ENCODE data around the gene CREB5.

Gene CREB5

DNA sequence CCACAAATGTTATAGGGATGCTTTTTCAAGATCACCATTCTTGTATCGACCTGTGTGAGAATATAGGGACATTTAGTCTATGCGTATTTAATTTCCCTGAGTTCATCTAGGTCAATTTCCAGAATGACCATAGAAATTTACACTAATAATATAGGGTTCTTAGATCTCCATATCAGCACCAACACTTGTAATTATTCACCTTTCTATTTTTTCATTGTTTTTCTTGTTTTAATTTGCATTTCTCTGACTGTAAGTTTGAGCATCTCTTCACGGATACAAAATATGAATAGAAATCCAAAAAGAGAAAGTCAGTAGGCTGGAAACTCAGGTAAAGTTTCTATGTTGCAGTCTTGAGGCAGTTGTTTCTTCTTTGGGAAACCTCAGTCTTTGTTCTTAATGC, 134.8 kb downstream of the CREB5 start:
- no peak for TF ChIP-seq POLR2AphosphoS5 (IDR thresholded peaks at IDR 0.05; ENCODE audit: low read depth, low read length)

DNA sequence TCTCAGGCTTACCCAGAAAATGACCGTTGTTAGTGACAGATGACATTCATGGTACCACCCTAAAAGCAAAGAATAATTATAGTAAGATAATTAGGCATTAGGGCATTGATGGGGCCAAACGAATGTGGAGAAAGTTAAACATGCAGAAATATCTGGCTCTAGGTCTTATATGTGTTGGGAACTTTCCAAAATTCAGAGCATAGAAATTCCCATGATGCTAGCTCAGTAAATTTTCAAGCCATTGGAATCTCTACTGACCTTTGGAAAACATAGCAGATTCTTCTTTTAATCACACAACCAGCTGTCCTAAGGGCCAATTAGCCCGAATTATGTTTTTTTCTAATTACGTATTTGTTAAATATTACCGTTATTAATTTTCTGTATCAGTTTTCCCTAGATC, 136.1 kb downstream of the CREB5 start:
- TF ChIP-seq SIN3A (IDR thresholded peaks at IDR 0.05; ENCODE audit: borderline replicate concordance, insufficient read depth, low read length) = no peak
- no peak for TF ChIP-seq TAF1 (IDR thresholded peaks at IDR 0.05; ENCODE audit: borderline replicate concordance, insufficient read depth, low read length)
- no peak for TF ChIP-seq POLR2AphosphoS5 (IDR thresholded peaks at IDR 0.05; ENCODE audit: low read depth, low read length)
- TF ChIP-seq, protein P1, sequence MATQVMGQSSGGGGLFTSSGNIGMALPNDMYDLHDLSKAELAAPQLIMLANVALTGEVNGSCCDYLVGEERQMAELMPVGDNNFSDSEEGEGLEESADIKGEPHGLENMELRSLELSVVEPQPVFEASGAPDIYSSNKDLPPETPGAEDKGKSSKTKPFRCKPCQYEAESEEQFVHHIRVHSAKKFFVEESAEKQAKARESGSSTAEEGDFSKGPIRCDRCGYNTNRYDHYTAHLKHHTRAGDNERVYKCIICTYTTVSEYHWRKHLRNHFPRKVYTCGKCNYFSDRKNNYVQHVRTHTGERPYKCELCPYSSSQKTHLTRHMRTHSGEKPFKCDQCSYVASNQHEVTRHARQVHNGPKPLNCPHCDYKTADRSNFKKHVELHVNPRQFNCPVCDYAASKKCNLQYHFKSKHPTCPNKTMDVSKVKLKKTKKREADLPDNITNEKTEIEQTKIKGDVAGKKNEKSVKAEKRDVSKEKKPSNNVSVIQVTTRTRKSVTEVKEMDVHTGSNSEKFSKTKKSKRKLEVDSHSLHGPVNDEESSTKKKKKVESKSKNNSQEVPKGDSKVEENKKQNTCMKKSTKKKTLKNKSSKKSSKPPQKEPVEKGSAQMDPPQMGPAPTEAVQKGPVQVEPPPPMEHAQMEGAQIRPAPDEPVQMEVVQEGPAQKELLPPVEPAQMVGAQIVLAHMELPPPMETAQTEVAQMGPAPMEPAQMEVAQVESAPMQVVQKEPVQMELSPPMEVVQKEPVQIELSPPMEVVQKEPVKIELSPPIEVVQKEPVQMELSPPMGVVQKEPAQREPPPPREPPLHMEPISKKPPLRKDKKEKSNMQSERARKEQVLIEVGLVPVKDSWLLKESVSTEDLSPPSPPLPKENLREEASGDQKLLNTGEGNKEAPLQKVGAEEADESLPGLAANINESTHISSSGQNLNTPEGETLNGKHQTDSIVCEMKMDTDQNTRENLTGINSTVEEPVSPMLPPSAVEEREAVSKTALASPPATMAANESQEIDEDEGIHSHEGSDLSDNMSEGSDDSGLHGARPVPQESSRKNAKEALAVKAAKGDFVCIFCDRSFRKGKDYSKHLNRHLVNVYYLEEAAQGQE (IDR thresholded peaks at IDR 0.05; ENCODE audit: insufficient read depth in 1 of 2, low read depth in 2 of 2, low read length in 2 of 2) = no peak
- no peak for TF ChIP-seq FOXP2 (optimal IDR thresholded peaks at IDR 0.05; ENCODE audit: borderline replicate concordance, extremely low read depth, extremely low read length, insufficient read depth)

DNA sequence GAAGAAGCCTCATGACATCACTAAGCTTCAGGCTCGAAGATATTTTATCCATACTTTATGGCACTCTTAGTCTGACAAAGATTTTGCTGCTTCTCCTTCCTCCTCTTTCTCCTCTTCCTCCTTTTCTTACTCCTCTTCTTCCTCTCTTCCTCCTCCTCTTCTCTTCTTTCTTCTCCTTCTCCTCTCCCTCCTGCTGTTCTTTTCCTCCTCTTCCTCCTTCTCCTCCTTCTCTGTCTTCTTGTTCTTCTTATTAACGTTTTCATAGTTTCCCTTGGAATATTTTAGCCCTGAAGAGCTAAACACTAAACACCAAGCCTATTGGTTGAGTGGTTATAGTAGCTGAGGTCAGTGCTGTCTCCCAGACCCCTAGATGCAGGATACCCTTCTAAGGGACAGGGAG, 137.7 kb downstream of the CREB5 start:
- TF ChIP-seq, protein P1 (IDR thresholded peaks at IDR 0.05; ENCODE audit: insufficient read depth in 1 of 2, low read depth in 2 of 2, low read length in 2 of 2) = no peak
- no peak for TF ChIP-seq SIN3A (IDR thresholded peaks at IDR 0.05; ENCODE audit: borderline replicate concordance, insufficient read depth, low read length)
- TF ChIP-seq POLR2AphosphoS5 (IDR thresholded peaks at IDR 0.05; ENCODE audit: low read depth, low read length) = no peak
- TF ChIP-seq TAF1 (IDR thresholded peaks at IDR 0.05; ENCODE audit: borderline replicate concordance, insufficient read depth, low read length) = no peak
- TF ChIP-seq FOXP2 (optimal IDR thresholded peaks at IDR 0.05; ENCODE audit: borderline replicate concordance, extremely low read depth, extremely low read length, insufficient read depth) = no peak

DNA sequence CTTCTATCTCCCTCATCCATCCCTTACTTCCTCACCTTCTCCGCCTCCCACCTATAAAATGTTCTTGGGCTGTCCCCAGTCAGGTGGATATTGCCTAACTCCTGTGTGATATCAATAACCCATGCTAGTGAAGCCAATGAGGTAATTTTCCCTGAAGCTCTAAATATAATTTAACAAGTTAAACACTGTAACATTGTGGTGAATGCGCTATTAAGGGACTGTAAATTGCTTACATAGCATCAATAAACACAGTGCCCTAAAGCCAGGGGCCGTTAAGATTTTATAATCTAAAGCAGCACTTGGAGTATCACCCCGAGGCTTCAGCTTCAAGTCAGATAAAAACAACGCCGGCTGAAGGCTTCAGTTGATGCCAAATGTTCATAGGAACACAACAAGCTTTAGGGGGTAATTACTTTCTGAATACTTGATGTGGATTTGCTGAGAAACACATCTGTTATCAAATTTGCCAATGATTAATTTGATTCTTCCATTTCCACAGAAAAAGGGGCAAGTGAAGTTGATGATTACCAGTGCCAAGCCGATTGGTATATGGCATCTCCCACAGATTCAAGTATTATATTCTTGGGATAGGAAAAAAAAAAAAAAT, 138.4 kb downstream of the CREB5 start:
- no peak for TF ChIP-seq FOXP2 (optimal IDR thresholded peaks at IDR 0.05; ENCODE audit: borderline replicate concordance, extremely low read depth, extremely low read length, insufficient read depth)
- no peak for TF ChIP-seq SIN3A (IDR thresholded peaks at IDR 0.05; ENCODE audit: borderline replicate concordance, insufficient read depth, low read length)

DNA sequence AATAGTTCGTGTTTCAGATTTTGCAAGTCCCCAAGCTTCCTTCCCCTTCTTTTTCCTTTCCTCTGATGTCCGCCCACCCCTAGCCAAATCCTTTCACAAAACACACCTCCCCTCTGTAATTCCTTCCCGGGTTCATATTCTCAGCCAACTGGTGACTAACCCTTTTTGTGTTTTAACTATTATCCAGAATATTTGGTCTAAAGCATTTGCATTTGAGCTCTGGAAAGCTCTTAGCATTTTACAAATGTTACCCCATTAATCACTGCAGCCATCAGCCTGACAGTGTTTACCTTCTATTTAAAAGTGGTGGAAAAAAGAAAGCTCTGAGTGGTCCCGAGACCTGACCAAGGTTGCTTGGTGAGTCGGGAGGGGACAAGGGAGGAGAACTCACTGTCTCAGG, 139.0 kb downstream of the CREB5 start:
- no peak for TF ChIP-seq FOXP2 (optimal IDR thresholded peaks at IDR 0.05; ENCODE audit: borderline replicate concordance, extremely low read depth, extremely low read length, insufficient read depth)
- TF ChIP-seq, protein P1 (IDR thresholded peaks at IDR 0.05; ENCODE audit: insufficient read depth in 1 of 2, low read depth in 2 of 2, low read length in 2 of 2) = no peak

DNA sequence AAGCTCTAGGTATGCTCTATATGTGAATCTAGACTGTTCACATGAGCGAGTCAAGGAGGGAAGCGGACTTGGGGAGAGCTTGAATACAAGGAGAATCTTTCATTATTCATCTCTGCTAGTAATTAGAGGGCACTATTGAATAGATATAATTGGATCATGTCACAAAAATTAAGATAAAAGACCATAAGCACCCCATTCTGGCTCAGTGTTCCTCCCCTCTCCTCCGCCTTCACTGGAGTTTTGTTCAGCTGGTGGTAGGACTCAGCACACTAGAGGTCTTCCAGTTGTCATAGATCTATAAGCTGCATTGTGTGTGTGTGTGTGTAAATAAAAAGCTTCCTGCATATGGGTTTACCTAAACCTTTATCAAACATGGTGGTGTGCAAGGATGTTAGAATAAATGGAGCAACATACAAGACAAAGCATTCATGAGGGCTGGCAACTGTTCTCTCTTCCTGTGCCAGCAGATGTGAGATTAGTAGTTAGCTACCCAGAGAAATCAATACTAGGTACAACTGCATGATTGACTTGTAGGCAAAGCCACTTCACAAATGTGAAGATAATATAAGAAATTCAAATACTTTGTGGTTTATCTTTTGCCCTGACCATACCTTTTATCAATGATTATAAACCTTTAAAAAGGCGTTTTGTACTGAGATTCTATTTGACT, 142.6 kb downstream of the CREB5 start:
- TF ChIP-seq SIN3A (IDR thresholded peaks at IDR 0.05; ENCODE audit: borderline replicate concordance, insufficient read depth, low read length) = no peak
- no peak for TF ChIP-seq POLR2AphosphoS5 (IDR thresholded peaks at IDR 0.05; ENCODE audit: low read depth, low read length)
- no peak for TF ChIP-seq TAF1 (IDR thresholded peaks at IDR 0.05; ENCODE audit: borderline replicate concordance, insufficient read depth, low read length)
- TF ChIP-seq FOXP2 (optimal IDR thresholded peaks at IDR 0.05; ENCODE audit: borderline replicate concordance, extremely low read depth, extremely low read length, insufficient read depth) = no peak
